ENCODE measurements around the gene PHF3. TPM values are rescaled to one million over a fixed set of nuclear protein-coding genes. Genes with fewer than 3 reads are reported as not detected.

The PHF3 gene
- total and polyA plus RNA-seq, 8 donors, result 5.4 to 42.9 (median 31.2) TPM

DNA sequence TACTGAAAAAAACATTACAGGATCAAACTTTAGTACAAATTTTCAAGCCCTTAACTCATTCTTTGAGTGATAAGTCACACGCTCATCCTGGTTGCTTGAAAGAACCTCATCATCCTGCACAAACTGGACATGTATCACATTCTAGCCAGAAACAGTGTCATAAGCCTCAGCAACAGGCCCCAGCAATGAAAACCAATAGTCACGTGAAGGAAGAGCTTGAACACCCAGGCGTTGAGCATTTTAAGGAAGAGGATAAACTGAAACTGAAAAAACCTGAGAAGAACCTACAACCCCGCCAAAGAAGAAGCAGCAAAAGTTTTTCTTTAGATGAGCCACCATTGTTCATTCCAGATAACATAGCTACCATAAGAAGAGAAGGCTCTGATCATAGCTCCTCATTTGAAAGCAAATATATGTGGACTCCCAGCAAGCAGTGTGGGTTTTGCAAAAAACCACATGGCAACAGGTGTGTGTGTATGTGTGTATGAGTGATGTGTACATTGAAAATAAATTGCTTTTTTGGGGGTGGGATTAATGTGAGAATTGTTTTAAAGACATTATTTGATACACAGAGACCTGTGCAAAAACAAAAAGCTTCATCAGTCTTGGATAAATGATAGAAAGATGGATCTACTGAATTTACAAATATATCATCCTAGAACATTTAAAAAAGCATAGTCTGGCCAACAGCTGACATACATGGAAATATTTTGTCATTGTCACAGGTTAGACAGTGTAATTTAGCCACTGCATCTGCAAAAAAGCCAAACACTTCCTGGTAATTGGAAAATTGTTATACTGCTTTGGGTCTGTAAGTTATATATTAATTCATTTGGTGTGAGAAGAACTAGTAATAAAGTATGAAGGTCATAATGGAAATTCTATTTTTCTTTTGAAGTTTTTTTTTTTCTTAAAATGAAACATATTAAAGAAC is 50.1 kb downstream of the PHF3 start:
- no peaks in the 10 kb centered on the region for H3K27me3 ChIP-seq
- TF ChIP-seq, protein P1, sequence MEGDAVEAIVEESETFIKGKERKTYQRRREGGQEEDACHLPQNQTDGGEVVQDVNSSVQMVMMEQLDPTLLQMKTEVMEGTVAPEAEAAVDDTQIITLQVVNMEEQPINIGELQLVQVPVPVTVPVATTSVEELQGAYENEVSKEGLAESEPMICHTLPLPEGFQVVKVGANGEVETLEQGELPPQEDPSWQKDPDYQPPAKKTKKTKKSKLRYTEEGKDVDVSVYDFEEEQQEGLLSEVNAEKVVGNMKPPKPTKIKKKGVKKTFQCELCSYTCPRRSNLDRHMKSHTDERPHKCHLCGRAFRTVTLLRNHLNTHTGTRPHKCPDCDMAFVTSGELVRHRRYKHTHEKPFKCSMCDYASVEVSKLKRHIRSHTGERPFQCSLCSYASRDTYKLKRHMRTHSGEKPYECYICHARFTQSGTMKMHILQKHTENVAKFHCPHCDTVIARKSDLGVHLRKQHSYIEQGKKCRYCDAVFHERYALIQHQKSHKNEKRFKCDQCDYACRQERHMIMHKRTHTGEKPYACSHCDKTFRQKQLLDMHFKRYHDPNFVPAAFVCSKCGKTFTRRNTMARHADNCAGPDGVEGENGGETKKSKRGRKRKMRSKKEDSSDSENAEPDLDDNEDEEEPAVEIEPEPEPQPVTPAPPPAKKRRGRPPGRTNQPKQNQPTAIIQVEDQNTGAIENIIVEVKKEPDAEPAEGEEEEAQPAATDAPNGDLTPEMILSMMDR (IDR thresholded peaks at IDR 0.05), result no peak
- no peak for DNase-seq
- H3K4me3 ChIP-seq, result no peak overlapping the region
- H3K27ac ChIP-seq, result peak overlapping the region in 1 of 4 donors; percentile 47
- WGBS, 2 donors, result 93 to 96% methylated on average over 4 of the region's 4 CpGs
- no peaks in the 10 kb centered on the region for H3K9me3 ChIP-seq
- FAIRE-seq, result no peak
- intact Hi-C loops (cut with DNase I), result no loop called here
- H3K4me1 ChIP-seq, result peaks cover 0 to 10% (median 6%) of the 10 kb centered on the region in 3 donors
- peaks cover 0 to 8% (median 8%) of the 10 kb centered on the region in 3 donors for H3K36me3 ChIP-seq
- ATAC-seq, result peak in 3 of 4 donors; percentile 36 to 73 (median 64)

DNA sequence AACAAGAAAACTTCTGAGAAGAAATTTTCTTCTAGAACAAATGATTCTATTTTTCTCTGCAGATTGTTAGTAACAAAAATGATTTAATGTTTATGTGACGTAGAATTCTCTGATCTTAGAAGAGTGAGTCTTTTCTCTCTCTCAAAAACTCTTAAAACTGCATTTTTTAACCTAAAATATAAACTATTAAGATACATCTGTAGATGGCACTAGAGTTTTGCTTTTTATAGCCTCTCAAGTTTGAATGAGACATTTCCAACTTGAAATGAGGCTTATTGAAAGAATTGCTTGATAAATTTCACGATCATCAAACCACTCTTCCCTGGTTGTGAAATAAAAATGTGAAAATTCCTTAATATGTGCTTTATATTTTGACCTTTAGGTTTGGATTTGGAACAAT is 53.8 kb downstream of the PHF3 start:
- FAIRE-seq (no peak), DNase-seq (no peak)
- intact Hi-C loops (cut with DNase I), result no loop called here

DNA sequence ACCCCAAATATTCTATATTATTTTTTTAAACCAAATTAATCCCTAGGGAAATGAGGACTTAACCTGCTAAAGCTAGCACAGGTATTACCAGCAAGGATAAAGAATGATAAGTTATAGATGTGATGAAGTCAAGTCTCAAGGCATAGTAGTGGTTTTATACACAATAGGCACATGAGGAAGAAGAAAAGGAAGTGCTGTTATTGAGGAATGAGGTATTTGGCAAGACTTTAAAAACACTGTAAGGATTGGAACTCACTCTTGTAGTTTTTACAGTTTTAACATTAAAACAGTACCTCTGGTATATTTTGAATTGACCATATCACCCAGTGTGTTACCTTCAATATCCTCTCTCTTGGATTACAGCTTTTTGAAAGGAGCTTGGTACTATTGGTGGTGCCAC is 54.6 kb downstream of the PHF3 start:
- TF ChIP-seq, protein P1 (IDR thresholded peaks at IDR 0.05), result no peak
- FAIRE-seq (no peak), DNase-seq (no peak), ATAC-seq (no peak)
- intact Hi-C loops (cut with DNase I), result no loop called here
- H3K4me1 ChIP-seq, result peaks cover 0 to 10% (median 0%) of the 10 kb centered on the region in 3 donors
- no peaks in the 10 kb centered on the region for H3K9me3 ChIP-seq
- no peak overlapping the region for H3K4me3 ChIP-seq
- peaks cover 0 to 8% (median 0%) of the 10 kb centered on the region in 3 donors for H3K36me3 ChIP-seq
- no peaks in the 10 kb centered on the region for H3K27me3 ChIP-seq
- H3K27ac ChIP-seq, result no peak overlapping the region

More for the DNA sequence above, 53.8 kb downstream of the PHF3 start:
- 95 to 96% methylated on average over 2 of the region's 2 CpGs for WGBS, 2 donors
- no peak overlapping the region for H3K27ac ChIP-seq
- H3K9me3 ChIP-seq, result no peaks in the 10 kb centered on the region
- no peaks in the 10 kb centered on the region for H3K27me3 ChIP-seq
- TF ChIP-seq, protein P1 (IDR thresholded peaks at IDR 0.05), result no peak
- peaks cover 0 to 8% (median 5%) of the 10 kb centered on the region in 3 donors for H3K36me3 ChIP-seq
- peaks cover 0 to 10% (median 0%) of the 10 kb centered on the region in 3 donors for H3K4me1 ChIP-seq
- H3K4me3 ChIP-seq, result no peak overlapping the region
- no peak for ATAC-seq

DNA sequence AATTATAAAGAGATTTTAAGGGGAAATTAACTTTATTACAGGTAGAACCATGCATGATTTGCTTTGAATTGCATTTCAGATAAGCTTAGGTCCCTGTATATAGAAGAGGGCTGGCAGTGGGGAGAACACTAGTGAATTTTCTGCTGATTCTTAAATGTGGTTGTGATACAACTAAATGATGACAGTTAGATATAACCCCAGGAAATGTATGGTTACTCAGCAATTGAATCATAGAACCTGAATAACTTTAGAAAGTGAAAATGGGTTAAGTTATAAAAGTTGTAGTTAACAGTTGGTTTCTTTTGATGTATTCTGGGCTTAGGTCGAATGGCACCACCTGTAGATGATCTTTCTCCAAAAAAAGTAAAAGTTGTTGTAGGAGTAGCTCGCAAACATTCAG is 70.1 kb downstream of the PHF3 start:
- TF ChIP-seq, protein P1 (IDR thresholded peaks at IDR 0.05), result no peak
- intact Hi-C loops (cut with DNase I), result no loop called here
- DNase-seq (no peak), FAIRE-seq (no peak), ATAC-seq (no peak)
- H3K27me3 ChIP-seq, result no peaks in the 10 kb centered on the region
- no peak overlapping the region for H3K27ac ChIP-seq
- no peaks in the 10 kb centered on the region for H3K9me3 ChIP-seq
- WGBS, 2 donors, result 89 to 91% methylated on average over 2 of the region's 2 CpGs
- H3K4me3 ChIP-seq, result no peak overlapping the region
- peaks cover 0 to 5% (median 4%) of the 10 kb centered on the region in 3 donors for H3K4me1 ChIP-seq
- H3K36me3 ChIP-seq, result peaks cover 0 to 37% (median 7%) of the 10 kb centered on the region in 3 donors

DNA sequence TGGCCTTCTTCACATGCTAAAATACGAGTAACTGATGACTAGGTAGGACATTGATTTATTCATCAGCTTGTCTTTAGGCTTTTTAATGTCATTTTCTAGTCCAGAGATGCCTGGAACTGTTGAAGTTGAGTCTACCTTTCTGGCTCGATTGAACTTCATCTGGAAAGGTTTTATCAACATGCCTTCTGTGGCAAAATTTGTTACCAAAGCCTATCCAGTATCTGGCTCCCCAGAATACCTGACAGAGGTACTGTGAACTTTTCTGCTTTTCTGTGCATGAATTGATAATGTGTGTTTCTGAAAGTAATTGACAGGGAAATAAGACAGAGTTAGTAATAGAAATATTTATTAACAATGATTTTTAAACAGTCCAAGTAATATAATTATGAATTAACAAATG is 71.0 kb downstream of the PHF3 start:
- Histone ChIP-seq H3K9me3 (no peaks in the 10 kb centered on the region), H3K27me3 (no peaks in the 10 kb centered on the region), H3K27ac (no peak overlapping the region), H3K36me3 (peaks cover 0 to 43% (median 14%) of the 10 kb centered on the region in 3 donors), H3K4me1 (peaks cover 0 to 5% (median 4%) of the 10 kb centered on the region in 3 donors), H3K4me3 (no peak overlapping the region)
- DNase-seq (no peak), FAIRE-seq (no peak), ATAC-seq (no peak)
- intact Hi-C loops (cut with DNase I), result no loop called here
- TF ChIP-seq, protein P1 (IDR thresholded peaks at IDR 0.05), result no peak
- WGBS, 2 donors, result 47 to 51% methylated on average over 2 of the region's 2 CpGs

Data from pancreas (tissue), 10 donors.